HepG2 (cell line): ENCODE results near the gene TGFBI. TPM values are rescaled to one million over a fixed set of nuclear protein-coding genes. Genes with fewer than 3 reads are reported as not detected.

Experiments
- DBP ChIP-seq: sonication (generic); formaldehyde crosslinking; IDR thresholded peaks from 2 replicates; pipeline ENCODE4 v1.4.0; 2020; ENCODE audit warnings: missing genetic modification reagents; ENCODE audit errors: not compliant biosample characterization
- ELF4 ChIP-seq: sonication (generic); formaldehyde crosslinking; IDR thresholded peaks from 2 replicates; pipeline ENCODE4 v1.5.0; 2020; ENCODE audit warnings: missing genetic modification reagents, mild to moderate bottlenecking, moderate library complexity, borderline replicate concordance
- GABPA ChIP-seq, 2 experiments: IDR thresholded peaks; 2 replicates each; pipeline ENCODE4 v1.6.1; 2011 to 2016; ENCODE audit warnings: low read depth in 2 of 2, low read length in 1 of 2, missing biosample characterization in 1 of 2, missing genetic modification characterization in 1 of 2
- NONO ChIP-seq, 2 experiments: fragments of 450-650 bp in 1 of 2; sonication (generic) in 1 of 2; formaldehyde crosslinking in 1 of 2; IDR thresholded peaks in 1 of 2; conservative IDR thresholded peaks in 1 of 2; 2 replicates each; pipeline versions ENCODE4 v1.6.1 to v1.8.0; 2017 to 2022; ENCODE audit warnings: mild to moderate bottlenecking in 1 of 2, missing genetic modification reagents in 1 of 2, moderate library complexity in 1 of 2
- NR2C2 ChIP-seq: sonication (generic); formaldehyde crosslinking; IDR thresholded peaks from 2 replicates; pipeline ENCODE4 v1.4.0; 2020; ENCODE audit warnings: missing genetic modification reagents, mild to moderate bottlenecking, moderate library complexity, borderline replicate concordance
- PHF20 ChIP-seq: sonication (generic); formaldehyde crosslinking; IDR thresholded peaks from 2 replicates; pipeline ENCODE4 v1.5.0; 2020; ENCODE audit warnings: mild to moderate bottlenecking, missing genetic modification reagents
- PLSCR1 ChIP-seq: sonication (generic); formaldehyde crosslinking; IDR thresholded peaks from 2 replicates; pipeline ENCODE4 v1.5.0; 2020; ENCODE audit warnings: missing genetic modification reagents, mild to moderate bottlenecking, borderline replicate concordance
- PTBP1 ChIP-seq: fragments of 200-400 bp; formaldehyde crosslinking; IDR thresholded peaks from 2 replicates; pipeline ENCODE4 v1.6.1; 2018; ENCODE audit warnings: low read length, low read depth; ENCODE audit not compliant: poor library complexity, severe bottlenecking
- SRY ChIP-seq: sonication (generic); formaldehyde crosslinking; IDR thresholded peaks from 2 replicates; pipeline ENCODE4 v1.8.0; 2022; ENCODE audit warnings: mild to moderate bottlenecking, missing genetic modification reagents
- YEATS2 ChIP-seq: sonication (generic); formaldehyde crosslinking; IDR thresholded peaks from 2 replicates; pipeline ENCODE4 v1.4.0; 2020; ENCODE audit warnings: missing genetic modification reagents, borderline replicate concordance
- ZFX ChIP-seq: sonication (generic); formaldehyde crosslinking; IDR thresholded peaks from 2 replicates; pipeline ENCODE4 v1.4.0; 2020; ENCODE audit warnings: mild to moderate bottlenecking, low read depth, missing genetic modification reagents, moderate library complexity
- ZNF276 ChIP-seq: sonication (generic); formaldehyde crosslinking; IDR thresholded peaks from 2 replicates; pipeline ENCODE4 v1.4.0; 2020; ENCODE audit warnings: mild to moderate bottlenecking, low read depth, missing genetic modification reagents
- ZNF317 ChIP-seq: sonication (generic); formaldehyde crosslinking; IDR thresholded peaks from 2 replicates; pipeline ENCODE4 v1.5.0; 2020; ENCODE audit warnings: mild to moderate bottlenecking, missing genetic modification reagents
- ZNF318 ChIP-seq: sonication (generic); formaldehyde crosslinking; IDR thresholded peaks from 2 replicates; pipeline ENCODE4 v1.4.0; 2020; ENCODE audit warnings: mild to moderate bottlenecking, missing genetic modification reagents
- ZNF7 ChIP-seq: IDR thresholded peaks from 2 replicates; pipeline ENCODE4 v1.6.1; 2016; ENCODE audit warnings: missing biosample characterization, missing genetic modification reagents
- polyA plus RNA-seq, 8 experiments: library from polyadenylated mRNA; depleted of rRNA in 3 of 8; stranded (reverse) in 7 of 8; unstranded in 1 of 8; fragments of >200 nt; fragmentation: Illumina TruSeq in 4 of 8; extraction: Trizol in 4 of 8; gene quantifications; 2 replicates each; pipeline versions ENCODE4 v1.2.1 to v1.2.3, GENCODE V29; 2011 to 2016; ENCODE audit warnings: low read depth in 4 of 8, missing spikeins in 1 of 8, mixed read lengths in 1 of 8; ENCODE audit not compliant: insufficient read depth in 1 of 8
- total RNA-seq, 5 experiments: library from RNA; depleted of rRNA; stranded (reverse); fragments of >200 nt; fragmentation: Illumina TruSeq; extraction: Trizol; gene quantifications; 2 replicates each; pipeline ENCODE4 v1.2.3, GENCODE V29; 2016; ENCODE audit warnings: low read depth in 1 of 5

The TGFBI gene
- total and polyA plus RNA-seq, 2 of the 13 experiments (the other 11 are each of a cell fraction or from before 2014, with no cell fraction given), result 275 to 457 TPM

GRCh38 chr5:136058039-136058971, 29.5 kb downstream of the TGFBI start (continued):
- TF ChIP-seq ELF4 (CRISPR knock-in tag), result no peak
- no peak for TF ChIP-seq PLSCR1 (CRISPR knock-in tag)
- no peak for TF ChIP-seq ZNF318 (CRISPR knock-in tag)
- TF ChIP-seq ZFX, result peak; percentile 16; the same call in 1 of the 2 replicates
- TF ChIP-seq YEATS2 (CRISPR knock-in tag), result peak; percentile 73; the same call in 1 of the 2 replicates
- no peak for TF ChIP-seq PTBP1
- TF ChIP-seq SRY, result no peak
- TF ChIP-seq NR2C2 (CRISPR knock-in tag), result peak; percentile 73; the same call in 1 of the 2 replicates
- no peak for TF ChIP-seq DBP (CRISPR knock-in tag)
- TF ChIP-seq NONO (IDR thresholded peaks at IDR 0.05), result no peak
- TF ChIP-seq NONO (CRISPR knock-in tag; conservative IDR thresholded peaks at IDR 0.05), result peak; percentile 77; the same call in 1 of the 2 replicates
- TF ChIP-seq ZNF7 (CRISPR knock-in tag), result peak; percentile 73
- TF ChIP-seq GABPA (IDR thresholded peaks at IDR 0.05; ENCODE audit: low read depth, low read length), result no peak
- peak; percentile 58; the same call in 1 of the 2 replicates for TF ChIP-seq GABPA (CRISPR knock-in tag; IDR thresholded peaks at IDR 0.05; ENCODE audit: low read depth)
- no peak for TF ChIP-seq PHF20
- TF ChIP-seq ZNF317 (CRISPR knock-in tag), result peak; percentile 49; the same call in 1 of the 2 replicates
- TF ChIP-seq ZNF276 (CRISPR knock-in tag), result no peak
